Inflammatory macrophage treated with lipopolysaccharide for 4 hours (primary cell): ENCODE data around the gene SLC30A9.

Experiments used
- DNase-seq: peaks from one replicate; pipeline ENCODE4 v3.0.0-alpha.2; 2020

Gene SLC30A9

DNA sequence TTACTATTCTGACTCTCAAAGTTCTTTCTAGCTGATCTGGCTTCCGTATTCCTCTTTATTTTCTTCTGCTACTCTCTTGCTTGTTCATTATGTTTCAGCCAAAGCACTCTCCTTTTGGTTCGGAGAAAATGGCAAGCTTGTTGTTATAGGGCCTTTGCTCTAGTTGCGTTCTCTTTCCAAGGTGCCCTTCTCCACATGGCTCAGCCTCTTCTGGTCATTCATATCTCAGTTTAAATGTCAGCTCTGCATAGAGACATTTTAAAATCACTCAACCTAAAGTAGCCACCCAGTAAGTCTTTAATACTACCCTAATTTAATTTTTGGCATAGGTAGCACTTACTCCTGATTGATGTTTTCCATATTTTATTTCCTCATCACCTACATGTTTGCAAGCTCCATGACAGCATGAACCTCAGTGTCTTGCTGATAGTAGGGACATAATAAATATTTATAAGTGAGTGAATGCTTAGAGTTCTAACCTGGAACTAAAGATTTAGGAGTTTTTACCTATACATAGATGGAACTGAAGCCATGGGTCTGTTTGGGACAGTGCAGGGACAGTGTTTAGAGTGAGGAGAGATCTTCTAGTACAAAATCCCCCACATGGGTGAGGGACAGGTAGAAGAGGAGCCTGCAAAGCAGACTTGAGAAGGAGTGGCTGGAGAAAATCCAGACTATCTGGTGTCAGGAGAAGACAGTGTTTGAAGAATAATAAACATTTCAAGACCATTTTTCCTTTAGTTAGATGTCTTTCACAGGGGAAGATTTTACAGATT is 17.9 kb downstream of the SLC30A9 start:
- DNase-seq = no peak

DNA sequence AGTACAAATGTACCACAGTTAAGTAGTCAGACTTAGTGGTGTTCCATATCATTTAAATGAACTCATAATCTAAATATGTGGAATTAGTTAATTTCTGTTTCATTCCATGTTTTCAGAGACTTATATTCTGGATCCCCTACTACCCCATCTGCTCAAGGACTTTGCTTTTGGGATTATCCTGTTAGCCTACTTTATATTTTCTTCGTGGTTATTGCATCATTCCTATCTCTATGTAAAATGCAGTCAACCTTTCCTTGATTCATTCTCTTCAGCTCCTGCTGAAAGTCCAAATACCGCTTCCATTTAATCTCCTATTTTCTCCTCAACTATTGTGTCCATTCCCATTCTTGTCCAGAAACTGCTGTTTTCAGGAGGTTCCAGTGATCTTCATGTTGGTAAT is 25.1 kb downstream of the SLC30A9 start:
- no peak for DNase-seq

DNA sequence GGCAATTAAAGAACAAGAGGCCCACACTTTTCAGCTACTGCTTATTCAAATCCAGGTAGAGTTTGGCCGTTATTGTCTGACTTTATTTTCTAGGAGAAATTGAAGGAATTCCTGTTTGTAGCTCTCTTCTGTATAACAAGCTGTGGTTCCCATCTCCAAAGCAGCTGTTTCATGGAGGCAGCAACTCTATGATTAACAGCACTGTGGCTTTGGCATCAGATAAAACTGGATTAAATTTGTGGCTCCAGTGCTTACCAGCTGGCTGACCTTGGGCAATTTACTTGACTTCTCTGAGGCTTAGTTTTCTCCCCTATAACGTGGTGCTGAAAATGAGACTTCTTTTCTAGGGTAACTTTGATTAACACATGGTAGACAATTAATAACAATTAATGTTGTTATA is 28.1 kb downstream of the SLC30A9 start:
- no peak for DNase-seq

DNA sequence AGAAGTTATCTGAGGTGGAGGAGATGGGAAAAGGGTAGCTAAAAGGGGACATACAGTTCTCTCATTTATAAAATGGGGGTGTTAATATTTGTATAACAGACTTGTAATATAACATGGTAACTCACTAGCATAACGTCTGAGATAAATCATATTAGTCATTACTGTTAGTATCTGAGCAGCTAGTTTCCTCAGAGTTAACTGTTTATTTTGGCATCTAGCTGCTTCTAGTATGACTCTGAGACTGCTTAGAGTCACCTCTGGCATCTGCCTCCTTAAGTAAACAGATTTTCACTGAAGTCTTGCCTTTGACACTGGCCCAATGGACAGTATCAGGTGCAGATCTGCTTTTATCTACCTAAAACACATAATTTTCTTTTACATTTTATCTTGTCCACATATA is 58.1 kb downstream of the SLC30A9 start:
- DNase-seq = no peak

DNA sequence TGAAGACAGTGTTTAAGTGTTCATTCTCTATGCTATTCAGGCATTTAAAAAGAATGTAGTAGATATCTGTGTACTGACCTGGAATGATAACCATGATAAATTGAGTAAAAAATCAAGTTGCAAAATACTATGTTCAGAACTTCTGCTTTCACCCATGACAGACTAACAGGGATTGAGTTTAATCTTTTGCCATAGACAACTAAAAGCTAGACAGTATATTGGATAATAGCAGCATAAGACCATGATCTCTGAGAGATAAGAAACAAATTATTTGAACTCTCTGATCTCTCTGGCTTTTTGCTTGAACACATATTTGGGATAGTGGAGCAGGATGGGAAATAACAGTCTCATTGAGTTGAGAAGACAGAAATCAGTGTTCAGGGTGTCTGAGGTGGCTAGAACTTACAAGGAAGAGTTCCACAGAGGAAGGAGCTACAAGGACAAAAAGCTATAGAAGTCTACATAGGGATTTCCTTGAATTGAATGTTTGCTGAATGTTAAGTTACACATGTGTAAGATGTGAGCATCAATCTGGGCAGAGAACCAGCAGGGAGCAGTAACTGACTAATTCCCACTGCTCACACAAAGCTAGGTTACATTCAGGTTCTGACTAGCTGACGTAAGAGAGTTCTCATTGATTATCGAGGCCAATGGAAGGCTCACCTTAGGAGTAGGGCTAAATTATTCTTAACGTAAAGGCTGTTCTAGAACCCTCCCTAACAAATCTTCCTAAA is 60.4 kb downstream of the SLC30A9 start:
- DNase-seq = no peak

DNA sequence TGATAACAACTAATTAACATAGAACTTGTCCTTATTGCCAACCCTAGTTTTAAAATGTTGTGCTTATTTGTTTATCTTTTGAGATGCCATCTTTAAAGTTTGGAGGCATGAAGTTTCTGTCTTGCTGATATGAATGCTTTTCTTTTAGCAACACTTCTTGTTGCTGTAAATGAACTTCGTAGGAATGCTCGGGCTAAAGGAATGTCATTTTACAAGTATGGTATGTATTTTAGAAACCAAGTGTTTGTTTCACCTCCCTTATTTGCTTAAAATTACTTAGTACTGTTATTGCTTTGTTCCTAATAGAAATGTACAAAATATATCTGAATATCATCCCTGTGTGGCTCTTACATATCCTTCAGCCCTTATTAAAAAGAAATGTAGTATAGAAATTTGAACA is 76.1 kb downstream of the SLC30A9 start:
- DNase-seq = no peak

DNA sequence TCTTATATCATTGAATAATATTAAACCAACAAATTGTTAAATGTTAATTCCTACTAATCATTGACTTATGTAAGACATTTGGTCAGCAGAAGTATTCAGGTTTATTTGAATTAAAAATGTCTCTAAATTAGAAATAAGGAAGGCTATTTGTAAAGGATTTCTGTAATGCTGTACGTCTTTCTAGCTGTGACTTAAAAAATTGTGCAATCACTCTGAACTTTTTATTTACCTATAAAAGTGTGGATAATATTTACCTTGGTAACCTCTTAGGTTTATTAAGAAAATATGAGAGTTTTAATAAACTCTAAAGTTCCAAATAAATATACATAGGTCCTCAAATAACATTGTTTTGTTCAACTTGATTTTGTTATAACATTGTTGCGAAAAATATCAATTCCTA is 76.9 kb downstream of the SLC30A9 start:
- no peak for DNase-seq

DNA sequence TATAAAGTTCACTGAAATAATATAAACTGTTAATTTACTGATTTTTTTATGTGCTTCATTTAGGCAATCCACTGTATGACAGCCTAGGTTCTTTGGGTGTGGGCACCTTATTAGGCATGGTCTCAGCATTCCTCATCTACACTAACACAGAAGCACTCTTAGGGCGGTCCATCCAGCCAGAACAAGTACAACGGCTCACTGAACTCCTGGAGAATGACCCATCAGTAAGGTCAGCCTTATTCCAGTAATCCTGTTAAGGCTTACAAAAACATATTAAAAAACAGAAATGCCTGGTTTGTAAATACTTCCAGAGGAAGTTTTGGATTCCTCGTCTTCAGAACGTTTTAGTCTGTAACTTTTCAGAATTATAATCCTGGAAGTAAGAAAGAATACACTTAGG is 80.1 kb downstream of the SLC30A9 start:
- no peak for DNase-seq

DNA sequence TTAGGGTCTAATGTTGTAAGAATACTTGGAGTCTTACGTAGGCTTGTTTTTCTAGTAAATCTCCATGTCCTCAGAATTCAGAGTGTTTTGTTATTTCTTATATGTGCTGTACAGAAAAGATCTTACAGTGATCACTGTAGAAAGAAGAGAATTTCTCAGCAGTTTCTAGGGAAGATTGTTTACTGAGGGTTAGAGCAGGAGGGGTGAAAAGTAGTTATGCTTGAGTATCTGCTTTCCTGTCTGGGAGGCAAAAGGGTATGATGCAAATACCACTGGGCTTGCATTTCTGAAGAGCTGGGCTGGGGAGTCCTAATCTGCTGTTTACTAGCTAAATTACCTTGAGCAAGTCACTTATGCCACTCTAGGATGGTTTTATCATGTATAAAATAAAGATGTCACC is 84.0 kb downstream of the SLC30A9 start:
- no peak for DNase-seq

DNA sequence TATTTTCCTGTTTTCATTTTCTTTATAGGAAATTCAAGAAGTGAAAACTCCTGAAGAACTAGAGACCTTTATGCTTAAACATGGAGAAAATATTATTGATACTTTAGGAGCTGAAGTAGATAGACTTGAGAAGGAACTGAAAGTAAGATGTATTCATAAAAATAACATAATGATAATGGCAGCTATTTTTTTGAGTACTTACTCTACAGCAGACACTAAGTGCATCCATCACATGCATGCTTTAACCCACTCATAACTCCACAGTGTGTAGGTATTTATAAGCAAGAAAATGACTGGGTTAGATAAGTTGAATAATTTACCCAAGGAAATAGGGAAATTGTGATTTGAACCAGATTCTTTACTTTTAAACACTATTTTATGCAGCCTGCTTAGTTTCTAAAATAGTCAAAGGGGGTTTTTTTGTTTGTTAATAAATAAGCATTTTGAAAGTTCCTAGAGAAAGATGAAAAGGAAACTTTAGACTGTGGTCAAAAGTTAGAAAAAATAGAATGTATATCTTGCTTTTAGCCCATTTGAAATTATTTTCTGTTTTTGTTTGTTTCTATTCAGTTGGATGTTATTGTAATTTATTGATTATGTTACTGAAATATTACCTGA is 88.0 kb downstream of the SLC30A9 start:
- no peak for DNase-seq

DNA sequence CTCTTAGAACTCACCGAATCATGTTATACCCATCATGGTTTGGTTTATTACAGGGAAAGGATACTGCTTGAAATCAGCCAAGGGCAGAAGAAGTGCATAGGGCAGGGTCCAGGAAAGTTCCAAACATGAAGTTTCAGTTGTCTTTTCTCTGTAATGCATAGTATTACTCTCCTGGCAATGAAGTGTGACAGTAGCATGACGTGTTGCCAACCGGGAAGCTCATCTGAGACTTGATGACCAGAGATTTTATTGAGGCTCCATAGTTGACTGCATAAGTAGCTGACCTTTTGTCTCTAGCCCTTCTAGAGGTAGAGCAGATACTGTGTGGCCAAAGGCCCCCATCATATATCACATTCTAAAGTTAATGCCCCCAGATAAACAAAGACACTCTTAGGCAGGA is 90.0 kb downstream of the SLC30A9 start:
- DNase-seq = no peak

DNA sequence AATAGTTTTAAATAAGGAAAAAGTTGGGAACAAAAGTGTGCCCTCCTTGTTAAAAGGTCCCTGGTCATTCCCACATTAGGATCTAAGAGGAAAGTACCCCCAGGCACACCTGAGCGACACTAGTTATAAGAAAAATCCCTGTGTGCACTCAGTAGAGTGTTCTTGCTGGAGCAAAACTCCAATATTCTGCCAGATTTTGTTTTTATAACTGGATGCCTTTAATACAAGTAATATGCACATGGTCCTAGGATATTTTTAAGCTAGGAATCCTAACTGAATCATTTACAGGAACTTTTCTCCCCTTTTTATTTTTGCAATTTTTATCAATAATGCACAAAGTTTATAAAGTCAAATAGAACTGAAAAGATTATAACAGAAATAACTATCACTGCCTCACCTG is 93.5 kb downstream of the SLC30A9 start:
- no peak for DNase-seq

DNA sequence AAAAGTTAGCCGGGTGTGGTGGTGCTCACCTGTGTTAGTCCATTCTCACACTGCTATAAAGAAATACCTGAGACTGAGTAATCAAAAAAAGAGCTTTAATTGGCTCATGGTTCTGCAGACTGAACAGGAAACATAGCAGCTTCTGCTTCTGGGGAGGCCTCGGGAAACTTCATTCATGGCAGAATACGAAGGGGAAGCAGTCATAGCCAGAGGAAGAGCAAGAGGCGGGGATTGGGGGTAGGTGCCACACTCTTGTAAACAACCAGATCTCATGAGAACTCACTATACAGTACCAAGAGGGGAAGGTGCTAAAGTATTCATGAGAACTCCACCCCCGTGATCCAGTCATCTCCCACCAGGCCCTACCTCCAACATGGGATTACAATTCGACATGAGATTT is 98.1 kb downstream of the SLC30A9 start:
- DNase-seq = no peak

DNA sequence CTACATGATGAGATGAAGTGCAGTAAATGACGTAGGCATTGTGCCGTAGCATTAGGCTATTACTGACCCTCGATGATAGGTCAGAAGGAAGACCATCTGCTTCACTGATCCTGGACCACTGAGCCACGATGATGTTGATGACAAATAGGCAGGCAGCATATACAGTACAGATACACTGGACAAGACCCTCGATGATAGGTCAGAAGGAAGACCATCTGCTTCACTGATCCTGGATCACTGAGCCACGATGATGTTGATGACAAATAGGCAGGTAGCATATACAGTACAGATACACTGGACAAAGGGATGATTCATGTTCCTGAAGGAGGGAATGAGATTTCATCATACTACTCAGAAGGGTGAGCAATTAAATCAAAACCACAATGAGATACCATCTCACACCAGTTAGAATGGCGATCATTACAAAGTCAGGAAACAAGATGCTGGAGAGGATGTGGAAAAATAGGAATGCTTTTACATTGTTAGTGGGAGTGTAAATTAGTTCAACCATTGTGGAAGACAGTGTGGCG is 111.2 kb downstream of the SLC30A9 start:
- no peak for DNase-seq

DNA sequence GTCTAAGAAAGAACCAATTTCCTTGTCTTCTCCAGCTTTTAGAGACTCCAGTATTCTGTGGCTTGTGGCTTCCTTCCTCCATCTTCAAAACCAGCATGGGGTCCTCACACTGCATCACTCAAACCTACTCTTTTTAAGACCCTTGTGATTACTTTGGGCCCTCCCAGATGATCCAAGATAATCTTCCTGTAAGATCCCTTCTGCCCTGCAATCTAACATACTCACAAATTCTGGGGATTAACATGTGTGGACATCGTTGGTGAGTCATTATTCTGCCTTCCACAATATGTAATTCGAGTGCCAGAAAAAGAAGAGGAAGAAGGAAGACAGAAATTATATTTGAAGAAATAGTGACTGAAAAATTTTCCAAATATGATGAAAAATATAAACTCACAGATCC is 114.2 kb downstream of the SLC30A9 start:
- peak; percentile 12 for DNase-seq

DNA sequence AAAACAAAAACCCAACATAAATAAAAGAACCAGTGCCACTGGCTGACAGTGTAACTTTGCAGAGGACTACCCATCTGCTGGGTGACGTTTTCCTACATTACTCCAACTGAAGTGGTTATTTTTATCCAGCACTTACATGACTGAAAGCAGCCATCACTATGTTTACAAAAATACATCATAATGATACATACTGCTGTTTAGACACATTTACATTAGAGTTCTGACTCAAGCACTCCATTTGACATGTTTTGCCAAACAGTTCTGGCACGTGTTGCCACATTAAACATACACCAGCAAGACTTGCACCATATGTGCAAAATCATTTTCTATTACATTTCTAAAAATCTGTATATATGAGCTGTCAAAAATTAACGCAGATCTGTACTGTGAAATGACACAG is 122.5 kb downstream of the SLC30A9 start:
- DNase-seq = no peak

DNA sequence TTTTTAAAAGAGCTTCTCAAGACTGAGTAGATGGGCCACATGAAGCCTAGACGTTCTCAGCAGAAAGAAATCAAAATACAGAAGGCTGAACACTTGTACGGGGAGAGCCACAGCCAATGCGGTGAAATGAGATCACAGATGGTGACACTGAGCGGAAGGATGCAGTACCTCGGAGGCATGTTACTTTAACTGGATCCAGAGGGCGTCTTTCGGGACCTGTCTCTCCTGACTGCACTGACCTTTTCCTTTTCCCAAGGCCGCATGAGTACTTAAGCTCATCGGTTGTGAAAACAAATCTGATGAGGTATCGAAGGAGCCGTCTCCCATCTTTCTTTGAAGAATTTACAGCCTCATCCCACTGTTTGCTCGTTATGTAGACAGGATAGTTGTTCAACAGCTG is 129.6 kb downstream of the SLC30A9 start:
- DNase-seq = no peak

DNA sequence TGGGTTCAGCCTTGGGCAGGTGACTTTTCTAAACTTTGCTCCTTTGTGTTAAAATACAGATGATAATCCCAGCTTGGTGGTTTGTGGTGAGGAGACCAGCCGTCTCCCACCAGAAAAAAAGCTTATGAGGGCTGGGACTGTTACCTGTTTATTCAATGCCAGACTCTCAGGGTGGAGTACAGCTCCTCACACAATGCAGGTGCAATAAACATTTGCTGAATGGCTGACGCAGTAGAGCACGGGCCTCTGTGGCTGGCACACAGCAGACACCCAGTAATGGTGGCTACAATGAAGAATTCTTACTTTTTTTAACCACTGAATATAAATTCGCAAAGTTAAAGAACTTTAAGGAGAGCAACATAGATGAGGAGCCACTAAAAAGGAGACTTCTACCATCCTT is 131.9 kb downstream of the SLC30A9 start:
- no peak for DNase-seq

DNA sequence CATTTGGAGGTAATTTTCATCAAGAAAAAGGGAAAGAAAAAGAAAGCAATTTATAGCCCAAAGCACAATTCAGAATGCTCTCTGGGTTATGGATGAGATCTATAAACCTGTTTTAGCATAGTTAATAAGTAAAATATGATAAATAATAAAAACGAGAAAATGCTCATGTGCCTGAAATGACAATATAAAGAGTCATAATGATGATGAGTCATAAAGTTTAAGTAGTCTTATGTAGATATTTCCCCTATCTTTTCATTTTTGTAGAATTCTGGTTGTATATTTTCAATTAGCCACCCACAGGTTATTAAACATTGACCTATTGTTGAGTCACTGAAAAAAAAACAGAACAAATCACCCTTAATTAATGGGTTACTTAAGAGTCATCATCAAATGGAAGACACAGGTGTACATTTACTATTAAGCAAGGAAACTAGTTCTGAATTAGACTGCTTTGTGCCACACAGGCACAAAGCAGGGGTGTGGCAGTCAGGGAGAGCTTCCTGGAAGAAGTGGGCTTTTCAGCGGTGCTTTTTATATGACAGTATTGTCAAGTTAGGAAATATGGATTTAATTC is 132.8 kb downstream of the SLC30A9 start:
- no peak for DNase-seq

DNA sequence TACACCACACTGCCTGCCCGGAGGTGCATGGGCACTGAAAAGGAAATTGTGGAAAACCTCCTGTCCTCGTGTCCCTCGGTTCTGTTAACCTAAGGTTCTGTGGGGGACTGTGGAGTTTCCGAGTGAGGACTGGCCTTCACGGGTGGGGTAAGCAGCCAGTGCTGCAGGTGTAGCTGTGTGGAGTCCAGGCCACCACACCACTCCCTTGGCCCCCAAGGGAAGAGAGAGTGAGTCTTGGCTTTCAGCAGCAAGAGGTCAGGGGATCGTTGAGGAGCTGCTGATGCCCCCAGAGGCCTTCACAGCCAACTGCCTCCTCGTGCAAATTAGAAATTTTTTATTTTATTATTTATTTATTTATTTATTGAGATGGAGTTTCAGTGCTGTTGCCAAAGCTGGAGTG is 141.8 kb downstream of the SLC30A9 start:
- DNase-seq = no peak

DNA sequence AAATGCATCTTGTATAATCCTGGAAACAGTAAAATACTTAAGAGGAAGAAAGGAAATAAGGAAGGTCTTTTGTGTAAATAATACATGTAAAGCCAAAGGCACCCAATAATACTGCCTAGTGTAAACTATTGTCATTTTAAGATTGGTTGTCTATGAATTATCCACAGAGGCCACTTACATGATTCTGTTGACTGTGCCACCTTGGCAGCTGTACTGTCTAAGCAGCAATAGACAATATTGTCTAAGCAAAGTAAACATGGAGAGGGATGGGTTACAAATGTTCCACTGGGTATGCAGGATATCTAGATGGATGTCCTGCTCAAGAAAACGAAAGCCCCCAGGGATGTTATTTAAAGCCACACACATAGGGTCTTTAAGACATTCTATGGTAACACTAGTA is 142.7 kb downstream of the SLC30A9 start:
- no peak for DNase-seq

DNA sequence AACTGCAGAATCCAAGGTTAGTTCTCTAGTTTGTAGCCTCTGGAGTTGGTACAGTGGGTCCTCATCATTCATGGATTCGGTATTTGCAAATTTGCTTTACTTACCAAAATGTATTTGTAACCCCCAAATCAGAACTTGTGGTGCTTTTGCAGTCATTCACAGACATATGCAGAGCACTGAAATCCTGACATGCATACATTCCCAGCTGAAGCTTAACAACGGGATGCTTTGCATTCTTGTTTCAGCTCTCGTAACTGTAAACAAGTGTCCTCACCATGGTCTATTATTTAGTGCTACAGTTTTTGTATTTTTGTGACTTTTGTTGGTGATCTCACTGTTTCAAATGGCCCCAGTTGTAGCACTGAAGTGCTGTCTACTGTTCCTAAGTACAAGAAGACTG is 146.0 kb downstream of the SLC30A9 start:
- DNase-seq = no peak
